GM03348 (cell line): ENCODE measurements around the gene LRTM2.

Source experiments
- DNase-seq: peaks from one replicate; pipeline ENCODE4 v3.0.0; 2012; ENCODE audit warnings: low spot score

Gene LRTM2

GRCh38 chr12:1830401-1830845 is 10.1 kb downstream of the LRTM2 start:
- no peak for DNase-seq

GRCh38 chr12:1830981-1831963 is 10.9 kb downstream of the LRTM2 start:
- peak; percentile 80 for DNase-seq

GRCh38 chr12:1832801-1833595 is 12.6 kb downstream of the LRTM2 start:
- DNase-seq, result no peak

GRCh38 chr12:1833596-1834028 is 13.2 kb downstream of the LRTM2 start:
- no peak for DNase-seq

GRCh38 chr12:1834186-1834925 is 14.0 kb downstream of the LRTM2 start:
- no peak for DNase-seq

GRCh38 chr12:1835211-1836131 is 15.1 kb downstream of the LRTM2 start:
- DNase-seq, result no peak

- DNase-seq, result no peak
Observed at GRCh38 chr12:1836241-1836803, 16.0 kb downstream of the LRTM2 start.

- DNase-seq, result no peak
Observed at GRCh38 chr12:1836854-1837421, 16.6 kb downstream of the LRTM2 start.

GRCh38 chr12:1837541-1838204 is 17.3 kb downstream of the LRTM2 start:
- DNase-seq, result no peak

- no peak for DNase-seq
Observed at GRCh38 chr12:1838205-1838993, 18.0 kb downstream of the LRTM2 start.

- DNase-seq, result no peak
Observed at GRCh38 chr12:1838994-1839365, 18.6 kb downstream of the LRTM2 start.

GRCh38 chr12:1839464-1839863 is 19.1 kb downstream of the LRTM2 start:
- DNase-seq, result no peak

- no peak for DNase-seq
Observed at GRCh38 chr12:1839956-1840951, 19.9 kb downstream of the LRTM2 start.

GRCh38 chr12:1840981-1841425 is 20.6 kb downstream of the LRTM2 start:
- DNase-seq, result no peak

- DNase-seq, result no peak
Observed at GRCh38 chr12:1841586-1842182, 21.3 kb downstream of the LRTM2 start.

GRCh38 chr12:1842183-1842904 is 22.0 kb downstream of the LRTM2 start:
- no peak for DNase-seq
